ENCODE data around the gene CAT. TPM values are rescaled to one million over a fixed set of nuclear protein-coding genes. Genes with fewer than 3 reads are reported as not detected.

The CAT gene
- total RNA-seq, 2 donors from 2014 or later = 22.2 to 27.8 TPM

DNA sequence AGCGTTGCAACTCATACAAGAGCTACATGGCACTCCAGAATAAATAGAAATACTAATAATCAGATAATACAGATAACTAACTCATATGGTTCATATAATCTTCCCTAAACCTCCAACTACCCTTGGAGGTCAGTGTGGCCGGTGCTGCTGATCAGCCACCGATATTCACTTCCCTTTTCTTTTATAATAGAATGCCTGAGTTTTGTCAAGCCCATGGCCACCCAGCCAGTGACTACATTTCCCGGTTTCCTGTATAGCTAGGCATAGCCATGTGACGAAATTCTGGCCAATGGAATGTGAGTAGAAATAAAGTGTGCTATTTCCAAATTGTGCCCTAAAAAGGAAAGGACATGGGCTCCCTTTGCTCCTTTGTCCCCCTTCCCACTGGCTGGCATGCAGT, 5.9 kb upstream of the CAT start:
- Mint-ChIP-seq H3K27ac (no peak overlapping the region), H3K4me3 (no peak overlapping the region), H3K4me1 (peaks cover 8% of the 10 kb centered on the region), H3K27me3 (peaks cover 34% of the 10 kb centered on the region), H3K36me3 (ENCODE audit: low read depth) (peaks cover 2% of the 10 kb centered on the region)
- ATAC-seq = no peak
- DNase-seq = no peak
- H3K9me3 ChIP-seq (ENCODE audit: control insufficient read depth, low read length, poor library complexity, severe bottlenecking) = no peaks in the 10 kb centered on the region

DNA sequence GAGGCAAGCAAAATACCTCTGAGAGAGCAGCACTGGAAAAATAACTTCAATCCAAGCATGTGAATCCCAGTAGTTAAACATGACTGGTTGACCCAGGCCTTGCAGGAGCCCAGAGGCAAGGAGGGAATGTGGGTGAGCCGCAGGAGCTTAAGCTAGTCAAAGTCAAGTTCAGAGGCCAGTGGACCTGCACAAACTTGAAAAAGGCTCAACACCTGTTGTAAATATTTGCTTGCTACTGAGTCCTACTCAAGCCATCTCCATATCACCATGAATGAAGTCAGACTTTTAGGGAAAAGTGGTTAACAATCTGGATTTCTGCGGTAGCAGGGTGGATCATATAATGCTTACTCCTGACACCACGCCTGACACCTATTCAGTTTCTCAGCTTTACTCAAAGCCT, 4.8 kb upstream of the CAT start:
- Mint-ChIP-seq H3K27ac (no peak overlapping the region), H3K4me1 (peaks cover 12% of the 10 kb centered on the region), H3K36me3 (ENCODE audit: low read depth) (peaks cover 2% of the 10 kb centered on the region), H3K4me3 (no peak overlapping the region), H3K27me3 (peaks cover 28% of the 10 kb centered on the region)
- H3K9me3 ChIP-seq (ENCODE audit: control insufficient read depth, low read length, poor library complexity, severe bottlenecking) = no peaks in the 10 kb centered on the region
- ATAC-seq (no peak), DNase-seq (no peak)

DNA sequence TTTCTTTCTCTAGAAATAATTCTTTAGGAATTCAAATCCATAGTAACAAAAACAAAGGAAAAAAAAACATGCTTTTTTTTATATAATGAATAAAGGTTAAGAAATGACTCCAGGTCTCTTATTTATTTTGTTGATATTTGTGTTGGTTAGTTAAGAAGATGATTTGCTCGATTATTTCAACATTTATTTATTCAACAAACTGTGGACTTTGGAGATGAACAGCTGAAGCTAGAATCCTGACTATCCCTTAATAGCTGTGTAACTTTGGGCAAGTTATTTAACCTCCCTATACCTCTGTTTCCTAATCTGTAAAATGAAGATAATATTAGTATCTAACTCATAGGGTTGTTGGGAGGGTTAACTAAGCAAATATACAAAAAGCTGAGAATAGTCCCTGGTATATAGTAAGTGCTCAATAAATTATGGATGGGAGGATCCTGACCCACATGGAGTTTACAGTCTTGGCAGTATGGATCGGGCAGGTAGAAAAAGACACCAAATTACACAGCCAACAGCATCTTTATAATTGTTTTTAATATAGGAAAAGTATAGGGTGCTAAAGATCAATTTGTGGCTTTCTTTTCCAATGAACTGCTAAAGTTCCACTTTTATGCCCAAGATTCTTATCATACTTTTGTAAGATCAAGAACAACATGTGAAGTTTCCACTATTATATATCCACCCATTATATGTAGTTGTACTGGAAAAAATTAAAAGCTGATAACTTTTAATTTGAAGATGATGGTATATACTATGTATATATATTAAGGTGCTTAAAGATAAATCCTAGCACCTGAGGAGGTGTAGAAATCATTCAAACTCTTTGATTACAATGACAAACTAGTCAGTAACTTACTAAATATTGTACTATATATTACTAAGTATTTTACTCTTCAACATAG, 1.3 kb upstream of the CAT start:
- no peak overlapping the region for H3K4me3 Mint-ChIP-seq

DNA sequence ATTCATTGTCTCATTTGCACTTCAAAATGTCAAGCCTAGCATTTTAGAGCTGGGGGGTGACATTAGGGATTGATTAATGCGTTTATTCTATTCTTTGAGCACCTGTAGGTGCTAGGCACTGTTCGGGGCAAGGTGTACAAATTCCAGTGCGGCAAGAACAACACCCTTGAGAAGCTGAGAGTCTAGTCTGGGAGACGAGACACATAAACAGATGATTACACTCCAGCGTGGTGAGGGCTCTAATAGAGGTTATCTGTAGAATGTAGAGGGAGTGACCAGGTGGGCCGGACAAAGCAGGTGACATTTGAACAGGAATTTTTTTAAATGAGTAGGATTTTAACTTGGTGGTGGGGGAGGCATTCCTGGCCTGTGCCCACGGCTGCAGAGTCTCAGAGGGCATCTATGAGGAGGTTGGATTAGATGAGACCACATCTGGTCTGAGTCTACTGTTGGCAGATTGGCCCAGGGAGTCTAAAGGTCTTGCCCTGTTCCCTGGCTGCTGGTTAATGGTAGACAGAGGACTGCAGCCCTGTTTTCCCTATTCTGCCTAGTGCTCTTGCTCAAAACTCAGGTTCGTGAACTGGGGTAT, 970 bp downstream of the CAT start:
- Mint-ChIP-seq H3K4me3 (peak overlapping the region; percentile 97), H3K36me3 (ENCODE audit: low read depth) (peaks cover 2% of the 10 kb centered on the region), H3K27me3 (no peaks in the 10 kb centered on the region), H3K27ac (peak overlapping the region; percentile 96), H3K4me1 (peaks cover 35% of the 10 kb centered on the region)
- H3K9me3 ChIP-seq (ENCODE audit: control insufficient read depth, low read length, poor library complexity, severe bottlenecking) = no peaks in the 10 kb centered on the region
- DNase-seq (no peak), ATAC-seq (no peak)

More for the DNA sequence above, 1.3 kb upstream of the CAT start:
- no peaks in the 10 kb centered on the region for H3K9me3 ChIP-seq (ENCODE audit: control insufficient read depth, low read length, poor library complexity, severe bottlenecking)
- Mint-ChIP-seq H3K27ac (no peak overlapping the region), H3K36me3 (ENCODE audit: low read depth) (peaks cover 2% of the 10 kb centered on the region), H3K27me3 (peaks cover 9% of the 10 kb centered on the region), H3K4me1 (peaks cover 22% of the 10 kb centered on the region)
- DNase-seq = no peak
- no peak for ATAC-seq

DNA sequence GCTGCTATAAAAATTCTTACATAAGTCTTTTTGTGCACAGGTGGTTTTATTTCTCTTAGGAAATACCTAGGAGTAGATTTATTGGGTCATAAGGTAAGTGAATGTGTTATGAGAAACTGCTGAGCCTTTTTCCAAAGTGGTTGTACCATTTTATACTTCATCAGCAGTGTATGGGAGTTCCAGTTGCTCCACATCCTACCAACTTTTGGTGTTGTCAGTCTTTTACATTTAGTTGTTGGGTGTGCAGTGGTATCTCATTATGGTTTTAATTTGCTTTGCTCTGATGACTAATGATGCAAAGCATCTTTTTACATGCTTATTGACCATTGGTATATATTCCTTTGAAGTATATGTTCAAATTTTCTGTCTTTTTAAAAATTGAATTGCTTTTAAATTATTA, 3.1 kb downstream of the CAT start:
- no peak overlapping the region for H3K4me3 Mint-ChIP-seq
- ATAC-seq (no peak), DNase-seq (no peak)
- peaks cover 2% of the 10 kb centered on the region for H3K36me3 Mint-ChIP-seq (ENCODE audit: low read depth)
- peaks cover 39% of the 10 kb centered on the region for H3K4me1 Mint-ChIP-seq
- no peak overlapping the region for H3K27ac Mint-ChIP-seq
- H3K9me3 ChIP-seq (ENCODE audit: control insufficient read depth, low read length, poor library complexity, severe bottlenecking) = no peaks in the 10 kb centered on the region
- H3K27me3 Mint-ChIP-seq = no peaks in the 10 kb centered on the region

DNA sequence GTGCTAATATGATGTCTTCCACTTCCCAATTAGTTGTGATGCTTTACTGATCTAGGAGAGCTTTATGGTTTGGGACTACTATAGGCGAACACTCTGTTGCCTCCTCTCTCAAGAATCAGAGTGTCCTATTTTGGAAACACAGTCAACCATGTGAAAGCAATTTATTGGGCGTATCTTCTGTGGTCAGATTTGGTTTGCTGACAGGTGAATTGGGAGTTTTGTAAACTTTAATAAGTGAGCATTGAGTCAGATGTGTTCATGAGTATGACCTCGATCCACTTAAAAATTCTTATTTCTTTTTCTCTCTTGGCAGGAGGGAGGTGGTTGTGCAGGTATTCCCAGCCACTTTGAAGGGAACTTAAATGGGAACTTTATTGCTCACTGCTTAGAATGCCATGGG, 4.4 kb downstream of the CAT start:
- Mint-ChIP-seq H3K27ac (no peak overlapping the region), H3K36me3 (ENCODE audit: low read depth) (peaks cover 5% of the 10 kb centered on the region), H3K4me1 (peaks cover 50% of the 10 kb centered on the region), H3K4me3 (no peak overlapping the region), H3K27me3 (no peaks in the 10 kb centered on the region)
- DNase-seq = no peak
- ATAC-seq = no peak
- no peaks in the 10 kb centered on the region for H3K9me3 ChIP-seq (ENCODE audit: control insufficient read depth, low read length, poor library complexity, severe bottlenecking)

DNA sequence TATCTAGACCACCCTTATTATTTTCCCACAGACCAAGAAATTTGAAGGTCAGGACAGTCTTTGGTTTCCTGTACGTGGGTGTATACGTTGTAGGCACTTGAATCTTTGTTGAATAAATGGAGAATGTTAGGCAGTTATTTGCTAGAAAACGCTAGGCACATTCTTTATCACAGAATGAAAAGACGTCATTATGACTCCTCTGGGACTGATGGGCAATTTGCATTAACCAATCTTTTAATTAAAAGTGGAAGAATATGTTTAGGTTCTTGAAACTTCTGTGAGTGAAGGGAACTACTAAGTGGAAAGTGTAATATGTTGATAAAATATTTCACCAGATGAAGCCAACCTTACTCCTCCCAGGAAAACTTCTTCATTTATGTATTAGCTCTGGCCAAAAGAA, 5.7 kb downstream of the CAT start:
- H3K9me3 ChIP-seq (ENCODE audit: control insufficient read depth, low read length, poor library complexity, severe bottlenecking) = no peaks in the 10 kb centered on the region
- H3K27me3 Mint-ChIP-seq = no peaks in the 10 kb centered on the region
- DNase-seq = no peak
- H3K36me3 Mint-ChIP-seq (ENCODE audit: low read depth) = peaks cover 2% of the 10 kb centered on the region
- H3K4me1 Mint-ChIP-seq = peaks cover 50% of the 10 kb centered on the region
- no peak overlapping the region for H3K27ac Mint-ChIP-seq
- ATAC-seq = no peak
- H3K4me3 Mint-ChIP-seq = no peak overlapping the region

DNA sequence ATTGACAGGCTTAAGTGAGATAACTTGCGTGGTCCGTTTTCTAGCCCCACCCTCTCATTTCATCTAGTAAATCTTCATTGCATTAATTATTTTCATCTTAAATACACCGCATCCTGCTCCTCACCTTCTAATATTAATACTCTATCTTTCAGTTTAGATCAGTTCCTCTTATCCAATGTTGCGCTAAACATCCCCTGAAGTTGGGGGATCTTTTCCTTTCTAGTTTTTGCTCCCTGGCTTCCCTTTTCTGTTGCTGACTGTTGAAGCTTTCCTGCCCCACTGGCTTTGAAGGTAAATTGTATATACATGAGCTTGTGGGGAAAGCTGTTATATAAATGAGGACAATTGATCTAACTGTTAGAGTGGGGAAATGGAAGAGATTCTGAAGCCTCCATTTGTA, 7.2 kb downstream of the CAT start:
- no peaks in the 10 kb centered on the region for H3K27me3 Mint-ChIP-seq
- H3K4me1 Mint-ChIP-seq = peaks cover 48% of the 10 kb centered on the region
- no peak overlapping the region for H3K27ac Mint-ChIP-seq
- no peak for DNase-seq
- no peak overlapping the region for H3K4me3 Mint-ChIP-seq
- ATAC-seq = no peak
- H3K36me3 Mint-ChIP-seq (ENCODE audit: low read depth) = peaks cover 7% of the 10 kb centered on the region
- H3K9me3 ChIP-seq (ENCODE audit: control insufficient read depth, low read length, poor library complexity, severe bottlenecking) = no peaks in the 10 kb centered on the region

DNA sequence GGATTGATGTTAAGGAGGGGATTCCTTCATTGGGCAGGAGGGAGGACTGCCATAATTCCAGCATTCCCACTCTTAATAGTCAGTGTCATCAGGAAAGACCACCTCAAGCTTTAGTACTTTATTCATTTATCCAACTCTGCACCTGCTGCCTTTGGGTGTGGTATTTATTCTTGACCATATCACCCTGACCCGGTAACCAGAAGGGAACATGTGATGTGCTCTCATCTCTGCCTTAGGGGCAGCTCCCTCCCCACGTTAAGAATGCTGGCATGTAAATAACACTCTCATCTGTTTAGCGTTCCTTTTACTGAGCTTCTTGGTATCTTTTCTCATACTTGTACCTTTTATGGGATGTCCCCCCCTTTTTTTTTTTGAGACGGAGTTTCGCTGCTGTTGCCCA, 7.7 kb downstream of the CAT start:
- peaks cover 7% of the 10 kb centered on the region for H3K36me3 Mint-ChIP-seq (ENCODE audit: low read depth)
- no peaks in the 10 kb centered on the region for H3K9me3 ChIP-seq (ENCODE audit: control insufficient read depth, low read length, poor library complexity, severe bottlenecking)
- no peak for ATAC-seq
- H3K4me3 Mint-ChIP-seq = no peak overlapping the region
- H3K27ac Mint-ChIP-seq = no peak overlapping the region
- peaks cover 46% of the 10 kb centered on the region for H3K4me1 Mint-ChIP-seq
- no peaks in the 10 kb centered on the region for H3K27me3 Mint-ChIP-seq
- DNase-seq = no peak

DNA sequence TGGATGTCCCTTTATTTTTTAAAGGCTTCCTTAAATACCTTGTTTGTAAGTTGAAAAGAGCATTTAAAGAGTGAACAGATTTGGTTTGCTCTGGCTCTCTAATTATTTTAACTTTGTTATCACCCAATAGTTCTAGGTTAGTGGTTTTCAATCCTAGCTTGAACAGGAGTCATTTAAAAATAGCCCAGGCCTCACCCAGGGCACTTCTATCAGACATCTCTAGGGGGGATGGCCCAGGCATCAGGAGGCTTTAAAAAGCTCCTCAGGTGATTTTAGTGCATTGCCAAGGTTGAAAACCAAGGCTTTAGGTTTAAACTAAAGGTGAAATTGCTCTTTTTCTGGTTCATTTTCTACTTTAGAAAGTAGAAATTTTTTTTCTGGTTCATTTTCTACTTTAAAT, 8.3 kb downstream of the CAT start:
- ATAC-seq = no peak
- no peaks in the 10 kb centered on the region for H3K9me3 ChIP-seq (ENCODE audit: control insufficient read depth, low read length, poor library complexity, severe bottlenecking)
- peak overlapping the region; percentile 27 for H3K27ac Mint-ChIP-seq
- peaks cover 7% of the 10 kb centered on the region for H3K36me3 Mint-ChIP-seq (ENCODE audit: low read depth)
- H3K4me1 Mint-ChIP-seq = peaks cover 43% of the 10 kb centered on the region
- no peak for DNase-seq
- no peaks in the 10 kb centered on the region for H3K27me3 Mint-ChIP-seq
- no peak overlapping the region for H3K4me3 Mint-ChIP-seq

DNA sequence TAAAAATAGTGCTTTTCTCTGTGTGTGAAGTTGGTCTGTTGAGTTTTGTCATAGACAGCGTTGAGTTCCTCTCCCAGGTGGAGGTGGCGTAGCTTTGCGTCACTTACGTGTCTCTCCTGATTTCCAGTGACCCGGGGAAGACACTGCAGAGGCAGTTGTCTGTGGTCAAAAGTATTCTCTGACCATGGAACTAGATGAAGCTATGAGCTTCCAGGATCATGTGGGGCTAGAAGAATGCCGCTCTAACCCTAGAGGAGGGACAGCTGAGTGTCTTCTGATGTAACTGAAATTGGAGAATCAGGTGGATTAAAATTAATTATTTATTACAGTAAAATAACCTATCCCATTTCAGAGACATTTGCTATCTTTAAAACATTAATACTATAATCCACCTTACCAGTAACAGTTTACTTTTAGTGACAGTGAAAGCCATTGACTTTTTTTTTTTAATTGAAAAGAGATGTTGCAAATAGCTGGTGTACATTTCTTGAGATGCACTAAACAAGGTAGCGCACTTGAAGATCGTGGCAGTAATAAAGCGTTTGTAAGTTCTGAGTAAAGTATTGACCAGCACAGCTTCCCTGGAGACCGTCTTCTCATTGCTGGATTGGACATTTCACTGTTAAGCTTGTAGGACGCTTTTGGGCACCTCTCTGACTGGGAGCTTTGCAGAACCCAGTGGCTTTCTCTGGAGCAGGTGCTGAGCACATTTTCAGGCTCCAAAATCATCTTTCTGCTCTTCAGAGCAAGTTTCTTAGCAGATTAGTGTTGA, 9.7 kb downstream of the CAT start:
- Mint-ChIP-seq H3K27me3 (no peaks in the 10 kb centered on the region), H3K36me3 (ENCODE audit: low read depth) (peaks cover 10% of the 10 kb centered on the region), H3K4me3 (peak overlapping the region; percentile 19), H3K4me1 (peaks cover 42% of the 10 kb centered on the region), H3K27ac (peak overlapping the region; percentile 1)
- ATAC-seq (no peak), DNase-seq (no peak)
- no peaks in the 10 kb centered on the region for H3K9me3 ChIP-seq (ENCODE audit: control insufficient read depth, low read length, poor library complexity, severe bottlenecking)

DNA sequence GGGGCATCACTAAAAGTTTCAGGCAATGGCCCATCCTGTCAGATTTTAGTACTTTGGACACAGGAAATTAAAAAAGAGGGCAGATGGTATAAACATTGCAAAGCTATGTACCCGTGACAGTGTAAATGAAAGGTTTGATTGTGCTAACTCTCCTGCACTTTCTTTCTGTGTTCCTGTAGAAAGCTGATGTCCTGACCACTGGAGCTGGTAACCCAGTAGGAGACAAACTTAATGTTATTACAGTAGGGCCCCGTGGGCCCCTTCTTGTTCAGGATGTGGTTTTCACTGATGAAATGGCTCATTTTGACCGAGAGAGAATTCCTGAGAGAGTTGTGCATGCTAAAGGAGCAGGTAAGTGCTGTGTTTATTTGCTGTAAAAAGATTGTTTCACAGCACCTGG, 10.3 kb downstream of the CAT start:
- no peak for ATAC-seq
- Mint-ChIP-seq H3K27me3 (no peaks in the 10 kb centered on the region), H3K27ac (peak overlapping the region; percentile 1), H3K4me3 (peak overlapping the region; percentile 19), H3K36me3 (ENCODE audit: low read depth) (peaks cover 12% of the 10 kb centered on the region), H3K4me1 (peaks cover 37% of the 10 kb centered on the region)
- DNase-seq = no peak
- H3K9me3 ChIP-seq (ENCODE audit: control insufficient read depth, low read length, poor library complexity, severe bottlenecking) = no peaks in the 10 kb centered on the region

DNA sequence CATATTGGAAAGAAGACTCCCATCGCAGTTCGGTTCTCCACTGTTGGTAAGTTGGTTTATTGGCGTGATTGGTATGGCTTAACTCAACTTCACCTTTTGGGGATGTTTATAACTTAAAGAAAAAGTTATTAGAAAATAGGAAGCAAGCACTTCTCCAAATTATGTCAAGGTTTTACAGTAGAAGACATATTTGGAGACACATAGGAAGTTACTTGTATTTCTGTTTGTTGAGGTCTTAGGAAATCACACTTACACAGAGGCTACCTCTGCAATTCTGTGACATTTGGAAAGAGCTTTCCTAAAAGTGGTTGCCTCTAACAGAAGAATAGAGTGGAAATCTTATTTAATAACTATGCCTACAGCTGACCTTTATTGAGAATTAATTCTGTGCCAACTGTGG, 12.3 kb downstream of the CAT start:
- H3K36me3 Mint-ChIP-seq (ENCODE audit: low read depth) = peaks cover 12% of the 10 kb centered on the region
- no peaks in the 10 kb centered on the region for H3K9me3 ChIP-seq (ENCODE audit: control insufficient read depth, low read length, poor library complexity, severe bottlenecking)
- H3K27ac Mint-ChIP-seq = no peak overlapping the region
- DNase-seq (no peak), ATAC-seq (no peak)
- peaks cover 32% of the 10 kb centered on the region for H3K4me1 Mint-ChIP-seq
- no peaks in the 10 kb centered on the region for H3K27me3 Mint-ChIP-seq
- no peak overlapping the region for H3K4me3 Mint-ChIP-seq

Data from T-helper 17 cell (primary cell).